ENCODE measurements around the gene PITPNM1.

- TF ChIP-seq CTCF (IDR thresholded peaks at IDR 0.05 in 4 of 5, conservative IDR thresholded peaks at IDR 0.05 in 1 of 5) (no peak), POLR2A (IDR thresholded peaks at IDR 0.05) (no peak)
Observed at GRCh38 chr11:67543585-67543984, 38.4 kb upstream of the PITPNM1 start.
